NCI-H1417 (cell line): ENCODE measurements around the gene PTPN9.
A peak's percentile ranks its signal among the peaks of the same experiment; 100 is the strongest.
"Not testable (repeated sequence)": the region's sequence is repeated elsewhere in the genome, so short reads cannot be mapped to it uniquely, and the experiment has no call there.

ENCODE experiments used
- DNase-seq, 3 experiments: peaks; one replicate each; lab custom pipeline; 2025; lab: John Stamatoyannopoulos, UW

PTPN9 gene

GRCh38 chr15:75582943-75583342 is 3.8 kb upstream of the PTPN9 start:
- not testable (repeated sequence) for DNase-seq

- DNase-seq = peak; percentile 5 to 81 (median 75)
Observed at GRCh38 chr15:75578173-75578947, 755 bp downstream of the PTPN9 start.

- DNase-seq = peak in 2 of 3 experiments; percentile 56 to 75
Observed at GRCh38 chr15:75577401-75578172, 1.5 kb downstream of the PTPN9 start.

GRCh38 chr15:75573648-75574384 is 5.3 kb downstream of the PTPN9 start:
- no peak for DNase-seq

- no peak for DNase-seq
Observed at GRCh38 chr15:75570126-75570845, 8.8 kb downstream of the PTPN9 start.

- DNase-seq = no peak
Observed at GRCh38 chr15:75565062-75565970, 13.8 kb downstream of the PTPN9 start.

- DNase-seq = no peak
Observed at GRCh38 chr15:75561888-75562287, 17.2 kb downstream of the PTPN9 start.

GRCh38 chr15:75559360-75559759 is 19.8 kb downstream of the PTPN9 start:
- peak in 1 of 3 experiments; percentile 20 for DNase-seq

- DNase-seq = not testable (repeated sequence)
Observed at GRCh38 chr15:75558955-75559354, 20.2 kb downstream of the PTPN9 start.

GRCh38 chr15:75554717-75555116 is 24.4 kb downstream of the PTPN9 start:
- DNase-seq = peak in 1 of 3 experiments; percentile 12

- DNase-seq = no peak
Observed at GRCh38 chr15:75553659-75554058, 25.5 kb downstream of the PTPN9 start.

- DNase-seq = no peak
Observed at GRCh38 chr15:75551091-75551490, 28.0 kb downstream of the PTPN9 start.

- DNase-seq = no peak
Observed at GRCh38 chr15:75545064-75545463, 34.1 kb downstream of the PTPN9 start.

- no peak for DNase-seq
Observed at GRCh38 chr15:75544359-75544758, 34.8 kb downstream of the PTPN9 start.

GRCh38 chr15:75542949-75543545 is 36.1 kb downstream of the PTPN9 start:
- DNase-seq = not testable (repeated sequence)

GRCh38 chr15:75542386-75542797 is 36.7 kb downstream of the PTPN9 start:
- DNase-seq = no peak

- no peak for DNase-seq
Observed at GRCh38 chr15:75538376-75538775, 40.7 kb downstream of the PTPN9 start.

GRCh38 chr15:75533945-75534344 is 45.2 kb downstream of the PTPN9 start:
- no peak for DNase-seq

- peak in 1 of 3 experiments; percentile 31 for DNase-seq
Observed at GRCh38 chr15:75532413-75533250, 46.5 kb downstream of the PTPN9 start.
